OCI-LY7 (cell line): ENCODE measurements around the gene KLHL28. TPM values are rescaled to one million over a fixed set of nuclear protein-coding genes. Genes with fewer than 3 reads are reported as not detected.

ENCODE experiments used
- BruUV-seq: library from RNA; stranded (reverse); fragments of 400-500 nt; replicated peaks from 2 replicates; lab custom pipeline; 2021; lab: Mats Ljungman, UMichigan
- CTCF ChIA-PET: fragments of 300-600 bp; sonication (Branson Sonifier 250); formaldehyde crosslinking; loops from one replicate; lab custom pipeline; 2022; ENCODE audit warnings: antibody characterized with exemption; ENCODE audit not compliant: unreplicated experiment; lab: Charles Lee
- POLR2A ChIA-PET: fragments of 300-600 bp; sonication (Branson Sonifier 250); formaldehyde crosslinking; loops from one replicate; lab custom pipeline; 2022; ENCODE audit warnings: antibody characterized with exemption; lab: Charles Lee
- DNase-seq: peaks from one replicate; pipeline ENCODE4 v3.0.0-alpha.2; 2015; ENCODE audit warnings: low spot score
- H2AFZ ChIP-seq: fragments of 200-600 bp; sonication (generic), shearing (Covaris generic); 2 replicates; pipeline ENCODE4 v1.6.1; 2014; ENCODE audit warnings: mild to moderate bottlenecking, antibody characterized with exemption, low read length, moderate library complexity
- H3K27ac ChIP-seq: fragments of 200-600 bp; sonication (generic); 2 replicates; pipeline ENCODE4 v1.5.1; 2014; ENCODE audit warnings: mixed run types, low read depth, mild to moderate bottlenecking, moderate library complexity, low read length, inconsistent platforms; ENCODE audit not compliant: poor library complexity, severe bottlenecking
- H3K36me3 ChIP-seq: fragments of 200-600 bp; sonication (generic); 2 replicates; pipeline ENCODE4 v1.6.1; 2014; ENCODE audit warnings: mild to moderate bottlenecking, antibody characterized with exemption, low read length, moderate library complexity, mixed read lengths; ENCODE audit not compliant: insufficient read depth
- H3K4me1 ChIP-seq: fragments of 200-600 bp; sonication (generic); 2 replicates; pipeline ENCODE4 v1.5.1; 2014; ENCODE audit warnings: mild to moderate bottlenecking, low read length; ENCODE audit not compliant: insufficient read depth, poor library complexity, severe bottlenecking
- H3K4me2 ChIP-seq: fragments of 200-600 bp; sonication (generic); 2 replicates; pipeline ENCODE4 v1.6.1; 2014; ENCODE audit warnings: mild to moderate bottlenecking, low read length
- H3K4me3 ChIP-seq: fragments of 200-600 bp; sonication (generic); 2 replicates; pipeline ENCODE4 v1.5.1; 2014; ENCODE audit warnings: mild to moderate bottlenecking, low read depth, low read length; ENCODE audit not compliant: poor library complexity, severe bottlenecking
- H3K79me2 ChIP-seq: fragments of 200-600 bp; sonication (generic); 2 replicates; pipeline ENCODE4 v1.6.1; 2016; ENCODE audit warnings: low read depth, mild to moderate bottlenecking, low read length, moderate library complexity, mixed read lengths; ENCODE audit not compliant: insufficient read depth
- H3K9me2 ChIP-seq: fragments of 200-600 bp; sonication (generic); 2 replicates; pipeline ENCODE4 v1.6.1; 2016; ENCODE audit warnings: mild to moderate bottlenecking, low read length, mixed read lengths; ENCODE audit not compliant: insufficient read depth
- H3K9me3 ChIP-seq: fragments of 200-600 bp; sonication (generic); 2 replicates; pipeline ENCODE4 v1.6.1; 2014; ENCODE audit warnings: mild to moderate bottlenecking, mixed run types, low read length, mixed read lengths
- H4K20me1 ChIP-seq: fragments of 200-600 bp; sonication (generic); 2 replicates; pipeline ENCODE4 v1.6.1; 2014; ENCODE audit warnings: mild to moderate bottlenecking, antibody characterized with exemption, low read length, moderate library complexity, mixed read lengths; ENCODE audit not compliant: insufficient read depth
- EZH2phosphoT487 ChIP-seq: fragments of 200-600 bp; sonication (generic); IDR thresholded peaks from 2 replicates; pipeline ENCODE4 v1.6.1; 2018; ENCODE audit warnings: low read depth, borderline replicate concordance, mild to moderate bottlenecking, mixed run types, antibody characterized with exemption, low read length, moderate library complexity, mixed read lengths
- intact Hi-C: fragments of 100-400 bp; cut with micrococcal nuclease; formaldehyde crosslinking; loops from one replicate; pipeline ENCODE4 v1.10.0; 2022; ENCODE audit not compliant: unreplicated experiment
- total RNA-seq, 2 experiments: library from RNA; depleted of rRNA in 1 of 2; stranded (reverse); fragments of >200 nt in 1 of 2; shearing (Covaris generic) in 1 of 2; gene quantifications; 2 replicates each; pipeline ENCODE4 v1.2.3, GENCODE V29; 2014 to 2022
- TF ChIP-seq, protein P1 (sequence below): fragments of 200-600 bp; sonication (generic); conservative IDR thresholded peaks from 2 replicates; pipeline ENCODE4 v1.5.1; 2014; ENCODE audit warnings: mild to moderate bottlenecking, antibody characterized with exemption, low read length, moderate library complexity, mixed read lengths

Gene KLHL28
- total RNA-seq, 2 experiments from 2014 or later, result 10.6 to 11.9 TPM

DNA sequence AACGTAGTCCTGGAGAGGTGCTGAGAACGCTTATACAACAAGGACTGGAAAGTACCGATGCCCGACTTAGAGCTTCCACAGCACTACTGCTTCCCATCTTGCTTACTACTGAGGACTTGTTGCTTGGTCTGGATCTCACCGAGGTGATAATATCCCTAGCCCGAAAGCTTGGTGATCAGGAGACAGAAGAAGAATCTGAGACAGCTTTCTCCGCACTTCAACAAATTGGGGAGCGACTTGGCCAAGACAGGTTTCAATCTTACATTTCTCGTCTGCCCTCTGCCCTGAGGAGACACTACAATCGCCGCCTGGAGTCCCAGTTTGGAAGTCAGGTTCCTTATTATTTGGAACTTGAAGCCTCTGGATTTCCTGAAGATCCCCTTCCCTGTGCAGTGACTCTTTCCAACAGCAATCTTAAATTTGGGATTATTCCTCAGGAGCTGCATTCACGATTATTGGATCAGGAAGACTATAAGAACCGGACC is 1.3 kb upstream of the KLHL28 start:
- Histone ChIP-seq H3K4me3 (peak overlapping the region; percentile 86), H2AFZ (no peak overlapping the region), H3K4me1 (peaks cover 22% of the 10 kb centered on the region), H3K9me2 (no peaks in the 10 kb centered on the region), H4K20me1 (peaks cover 42% of the 10 kb centered on the region), H3K4me2 (peak overlapping the region; percentile 97), H3K27ac (peak overlapping the region; percentile 75), H3K36me3 (no peaks in the 10 kb centered on the region), H3K9me3 (no peaks in the 10 kb centered on the region), H3K79me2 (peaks cover 90% of the 10 kb centered on the region)
- no peak for TF ChIP-seq EZH2phosphoT487
- TF ChIP-seq, protein P1, sequence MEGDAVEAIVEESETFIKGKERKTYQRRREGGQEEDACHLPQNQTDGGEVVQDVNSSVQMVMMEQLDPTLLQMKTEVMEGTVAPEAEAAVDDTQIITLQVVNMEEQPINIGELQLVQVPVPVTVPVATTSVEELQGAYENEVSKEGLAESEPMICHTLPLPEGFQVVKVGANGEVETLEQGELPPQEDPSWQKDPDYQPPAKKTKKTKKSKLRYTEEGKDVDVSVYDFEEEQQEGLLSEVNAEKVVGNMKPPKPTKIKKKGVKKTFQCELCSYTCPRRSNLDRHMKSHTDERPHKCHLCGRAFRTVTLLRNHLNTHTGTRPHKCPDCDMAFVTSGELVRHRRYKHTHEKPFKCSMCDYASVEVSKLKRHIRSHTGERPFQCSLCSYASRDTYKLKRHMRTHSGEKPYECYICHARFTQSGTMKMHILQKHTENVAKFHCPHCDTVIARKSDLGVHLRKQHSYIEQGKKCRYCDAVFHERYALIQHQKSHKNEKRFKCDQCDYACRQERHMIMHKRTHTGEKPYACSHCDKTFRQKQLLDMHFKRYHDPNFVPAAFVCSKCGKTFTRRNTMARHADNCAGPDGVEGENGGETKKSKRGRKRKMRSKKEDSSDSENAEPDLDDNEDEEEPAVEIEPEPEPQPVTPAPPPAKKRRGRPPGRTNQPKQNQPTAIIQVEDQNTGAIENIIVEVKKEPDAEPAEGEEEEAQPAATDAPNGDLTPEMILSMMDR, result no peak
- DNase-seq, result no peak
- POLR2A ChIA-PET, result interaction anchor here (0.6 to 3.8 kb wide), 10 partner anchors 9 to 173 kb away, joined by 3 to 17 read pairs (median 4); partner anchors contain the start of gene FKBP3
- BruUV-seq, result no TSS peak
- intact Hi-C loops, result loop anchor here (2.0 kb wide), 2 partner anchors 122 to 290 kb away; partner anchors contain the start of genes MIS18BP1 and PRPF39
- CTCF ChIA-PET, result no interaction called here

DNA sequence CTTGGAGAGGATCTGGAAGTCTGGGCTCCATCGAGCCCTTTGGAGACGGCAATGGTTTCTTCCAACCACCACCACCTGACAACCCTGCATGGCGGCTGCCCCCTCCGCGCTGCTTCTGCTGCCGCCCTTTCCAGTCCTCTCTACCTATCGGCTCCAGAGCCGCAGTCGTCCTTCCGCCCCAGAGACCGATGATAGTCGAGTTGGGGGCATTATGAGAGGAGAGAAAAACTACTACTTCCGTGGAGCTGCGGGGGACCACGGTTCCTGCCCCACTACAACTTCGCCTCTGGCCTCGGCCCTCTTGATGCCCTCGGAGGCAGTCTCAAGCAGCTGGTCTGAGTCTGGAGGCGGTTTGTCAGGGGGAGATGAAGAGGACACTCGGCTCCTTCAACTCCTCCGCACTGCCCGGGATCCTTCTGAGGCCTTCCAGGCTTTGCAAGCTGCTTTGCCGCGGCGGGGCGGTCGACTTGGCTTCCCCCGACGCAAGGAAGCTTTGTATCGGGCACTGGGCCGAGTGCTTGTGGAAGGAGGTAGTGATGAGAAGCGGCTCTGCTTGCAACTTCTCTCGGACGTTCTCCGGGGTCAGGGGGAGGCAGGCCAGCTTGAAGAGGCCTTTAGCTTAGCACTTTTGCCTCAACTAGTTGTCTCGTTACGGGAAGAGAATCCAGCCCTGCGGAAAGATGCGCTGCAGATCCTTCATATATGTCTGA is 742 bp upstream of the KLHL28 start:
- CTCF ChIA-PET, result interaction anchor here (0.7 kb wide), 1 partner anchor 122 kb away, joined by 3 read pairs; no protein-coding TSS in a partner anchor
- no peaks in the 10 kb centered on the region for H3K36me3 ChIP-seq
- BruUV-seq, result no TSS peak
- no peak for TF ChIP-seq EZH2phosphoT487
- TF ChIP-seq, protein P1, result no peak
- peaks cover 22% of the 10 kb centered on the region for H3K4me1 ChIP-seq
- H3K79me2 ChIP-seq, result peaks cover 90% of the 10 kb centered on the region
- POLR2A ChIA-PET, result interaction anchor here (0.6 to 3.8 kb wide), 14 partner anchors 10 to 178 kb away, joined by 3 to 17 read pairs (median 4); partner anchors contain the start of gene FKBP3
- intact Hi-C loops, result loop anchor here (1.0 to 2.0 kb wide), 3 partner anchors 122 to 290 kb away; partner anchors contain the start of genes FKBP3, MIS18BP1 and PRPF39
- no peaks in the 10 kb centered on the region for H3K9me3 ChIP-seq
- H3K4me2 ChIP-seq, result peak overlapping the region; percentile 97
- H3K27ac ChIP-seq, result peak overlapping the region; percentile 75
- H2AFZ ChIP-seq, result peak overlapping the region; percentile 59; the same call in 1 of the 2 replicates
- H4K20me1 ChIP-seq, result peaks cover 41% of the 10 kb centered on the region
- no peaks in the 10 kb centered on the region for H3K9me2 ChIP-seq
- DNase-seq, result peak; percentile 81
- peak overlapping the region; percentile 86 for H3K4me3 ChIP-seq
